ENCODE data around the gene ZNF277. TPM values are rescaled to one million over a fixed set of nuclear protein-coding genes. Genes with fewer than 3 reads are reported as not detected.

The ZNF277 gene
- total RNA-seq, 1 experiment from 2014 or later: 29.7 TPM

GRCh38 chr7:112266595-112267270, 60.2 kb downstream of the ZNF277 start:
- Histone ChIP-seq H3K9me3 (replicated peaks) (no peaks in the 10 kb centered on the region), H3K4me1 (no peaks in the 10 kb centered on the region), H3K4me3 (no peak overlapping the region), H3K27me3 (no peaks in the 10 kb centered on the region), H3K36me3 (no peaks in the 10 kb centered on the region), H3K27ac (no peak overlapping the region)
- no peak for DNase-seq

GRCh38 chr7:112267944-112268691, 61.6 kb downstream of the ZNF277 start:
- no peaks in the 10 kb centered on the region for H3K27me3 ChIP-seq
- no peaks in the 10 kb centered on the region for H3K36me3 ChIP-seq
- no peak overlapping the region for H3K4me3 ChIP-seq
- no peak for DNase-seq
- no peaks in the 10 kb centered on the region for H3K4me1 ChIP-seq
- H3K9me3 ChIP-seq (replicated peaks): no peaks in the 10 kb centered on the region
- H3K27ac ChIP-seq: no peak overlapping the region

GRCh38 chr7:112271162-112271561, 64.7 kb downstream of the ZNF277 start:
- Histone ChIP-seq H3K4me1 (no peaks in the 10 kb centered on the region), H3K9me3 (replicated peaks) (no peaks in the 10 kb centered on the region), H3K27ac (no peak overlapping the region), H3K4me3 (no peak overlapping the region), H3K27me3 (no peaks in the 10 kb centered on the region), H3K36me3 (no peaks in the 10 kb centered on the region)
- no peak for DNase-seq

GRCh38 chr7:112272921-112273561, 66.5 kb downstream of the ZNF277 start:
- Histone ChIP-seq H3K9me3 (replicated peaks) (no peaks in the 10 kb centered on the region), H3K36me3 (no peaks in the 10 kb centered on the region), H3K27ac (no peak overlapping the region), H3K27me3 (no peaks in the 10 kb centered on the region), H3K4me3 (no peak overlapping the region), H3K4me1 (no peaks in the 10 kb centered on the region)
- DNase-seq: no peak

- Histone ChIP-seq H3K4me1 (peaks cover 4% of the 10 kb centered on the region; the same call in 1 of the 2 replicates), H3K27ac (no peak overlapping the region), H3K27me3 (no peaks in the 10 kb centered on the region), H3K4me3 (no peak overlapping the region), H3K9me3 (replicated peaks) (no peaks in the 10 kb centered on the region), H3K36me3 (no peaks in the 10 kb centered on the region)
- no peak for DNase-seq
Measured at GRCh38 chr7:112279042-112279441, 72.5 kb downstream of the ZNF277 start.

GRCh38 chr7:112280267-112280666, 73.8 kb downstream of the ZNF277 start:
- Histone ChIP-seq H3K4me3 (no peak overlapping the region), H3K4me1 (peaks cover 4% of the 10 kb centered on the region; the same call in 1 of the 2 replicates), H3K27ac (no peak overlapping the region), H3K36me3 (no peaks in the 10 kb centered on the region), H3K27me3 (no peaks in the 10 kb centered on the region), H3K9me3 (replicated peaks) (no peaks in the 10 kb centered on the region)
- no peak for DNase-seq

GRCh38 chr7:112282476-112283188, 76.1 kb downstream of the ZNF277 start:
- no peak overlapping the region for H3K4me3 ChIP-seq
- H3K9me3 ChIP-seq (replicated peaks): no peaks in the 10 kb centered on the region
- no peak for DNase-seq
- H3K36me3 ChIP-seq: no peaks in the 10 kb centered on the region
- peaks cover 22% of the 10 kb centered on the region for H3K4me1 ChIP-seq
- H3K27me3 ChIP-seq: no peaks in the 10 kb centered on the region
- H3K27ac ChIP-seq: no peak overlapping the region

- no peak overlapping the region for H3K4me3 ChIP-seq
Measured at GRCh38 chr7:112283382-112283910, 77.0 kb downstream of the ZNF277 start.

GRCh38 chr7:112286250-112287086, 80.0 kb downstream of the ZNF277 start:
- Histone ChIP-seq H3K9me3 (replicated peaks) (no peaks in the 10 kb centered on the region), H3K27ac (peak overlapping the region; percentile 58), H3K27me3 (no peaks in the 10 kb centered on the region), H3K36me3 (no peaks in the 10 kb centered on the region), H3K4me3 (peak overlapping the region; percentile 20; the same call in 1 of the 2 replicates), H3K4me1 (peaks cover 18% of the 10 kb centered on the region)
- DNase-seq: peak; percentile 88 to 92

More at GRCh38 chr7:112283382-112283910, 77.0 kb downstream of the ZNF277 start:
- no peaks in the 10 kb centered on the region for H3K9me3 ChIP-seq (replicated peaks)
- H3K27ac ChIP-seq: no peak overlapping the region
- H3K4me1 ChIP-seq: peaks cover 22% of the 10 kb centered on the region
- H3K27me3 ChIP-seq: no peaks in the 10 kb centered on the region
- no peak for DNase-seq
- H3K36me3 ChIP-seq: no peaks in the 10 kb centered on the region

GRCh38 chr7:112288301-112288700, 81.8 kb downstream of the ZNF277 start:
- Histone ChIP-seq H3K27me3 (no peaks in the 10 kb centered on the region), H3K36me3 (no peaks in the 10 kb centered on the region), H3K4me3 (no peak overlapping the region), H3K4me1 (peaks cover 18% of the 10 kb centered on the region), H3K27ac (no peak overlapping the region), H3K9me3 (replicated peaks) (no peaks in the 10 kb centered on the region)
- no peak for DNase-seq

- Histone ChIP-seq H3K36me3 (no peaks in the 10 kb centered on the region), H3K4me3 (no peak overlapping the region), H3K27ac (no peak overlapping the region), H3K4me1 (peaks cover 18% of the 10 kb centered on the region), H3K9me3 (replicated peaks) (no peaks in the 10 kb centered on the region), H3K27me3 (no peaks in the 10 kb centered on the region)
- DNase-seq: no peak
Measured at GRCh38 chr7:112290065-112290464, 83.6 kb downstream of the ZNF277 start.

GRCh38 chr7:112292162-112292561, 85.7 kb downstream of the ZNF277 start:
- no peaks in the 10 kb centered on the region for H3K36me3 ChIP-seq
- H3K4me1 ChIP-seq: peaks cover 4% of the 10 kb centered on the region
- H3K9me3 ChIP-seq (replicated peaks): no peaks in the 10 kb centered on the region
- no peaks in the 10 kb centered on the region for H3K27me3 ChIP-seq
- DNase-seq: no peak
- no peak overlapping the region for H3K4me3 ChIP-seq
- H3K27ac ChIP-seq: no peak overlapping the region

- H3K27me3 ChIP-seq: no peaks in the 10 kb centered on the region
Measured at GRCh38 chr7:112293416-112293815, 86.9 kb downstream of the ZNF277 start.

GRCh38 chr7:112296432-112296831, 89.9 kb downstream of the ZNF277 start:
- peak in 1 of 2 experiments; percentile 29 for DNase-seq
- Histone ChIP-seq H3K36me3 (peaks cover 5% of the 10 kb centered on the region; the same call in 1 of the 2 replicates), H3K4me3 (no peak overlapping the region), H3K4me1 (peaks cover 4% of the 10 kb centered on the region), H3K27ac (no peak overlapping the region), H3K9me3 (replicated peaks) (no peaks in the 10 kb centered on the region), H3K27me3 (no peaks in the 10 kb centered on the region)

More at GRCh38 chr7:112293416-112293815, 86.9 kb downstream of the ZNF277 start:
- Histone ChIP-seq H3K4me3 (no peak overlapping the region), H3K9me3 (replicated peaks) (no peaks in the 10 kb centered on the region), H3K27ac (no peak overlapping the region), H3K4me1 (peaks cover 4% of the 10 kb centered on the region), H3K36me3 (peaks cover 5% of the 10 kb centered on the region; the same call in 1 of the 2 replicates)
- peak in 1 of 2 experiments; percentile 27 for DNase-seq

Data from SJCRH30 (cell line).